B cell (primary cell): Measurements from ENCODE around the gene USPL1. TPM values are rescaled to one million over a fixed set of nuclear protein-coding genes. Genes with fewer than 3 reads are reported as not detected.

Source experiments
- ATAC-seq: fragments of 200-7000 bp; cut with Tn5 transposase; one replicate; pipeline ENCODE4 v1.10.0; 2021; ENCODE audit warnings: low read depth, mild to moderate bottlenecking, moderate number of reproducible peaks, moderate library complexity
- CTCF ChIA-PET: fragments of 350-600 bp; sonication (Branson Sonifier 250); formaldehyde crosslinking; loops from one replicate; lab custom pipeline; 2021; ENCODE audit warnings: antibody characterized with exemption, inconsistent platforms; lab: Charles Lee
- POLR2A ChIA-PET: fragments of 350-600 bp; sonication (Branson Sonifier 250); formaldehyde crosslinking; loops from one replicate; lab custom pipeline; 2021; ENCODE audit warnings: antibody characterized with exemption; lab: Charles Lee
- DNase-seq: peaks from one replicate; pipeline ENCODE4 v3.0.0; 2013
- H2AFZ ChIP-seq: 2 replicates; pipeline ENCODE4 v1.6.1; 2012; ENCODE audit warnings: mild to moderate bottlenecking, low read depth, low read length; ENCODE audit not compliant: insufficient read depth, poor library complexity, severe bottlenecking
- H3K27ac ChIP-seq, 2 donors: 1 replicate in 1 of 2; 2 replicates in 1 of 2; pipeline ENCODE4 v1.5.1; 2012 to 2013; ENCODE audit warnings: low read length in 2 of 2, mild to moderate bottlenecking in 2 of 2, moderate library complexity in 1 of 2
- H3K27me3 ChIP-seq, 4 experiments: fragments of 200-600 bp in 1 of 4; sonication (generic) in 1 of 4; replicated peaks in 1 of 4; 1 replicate in 2 of 4; 2 replicates in 2 of 4; pipeline versions ENCODE4 v1.6.1 to v1.7.0; 2013 to 2016; ENCODE audit warnings: low read length in 3 of 4, mild to moderate bottlenecking in 2 of 4, mixed read lengths in 1 of 4, moderate library complexity in 1 of 4; ENCODE audit not compliant: insufficient read depth in 4 of 4, control insufficient read depth in 3 of 4; ENCODE audit errors: control extremely low read depth in 1 of 4
- H3K36me3 ChIP-seq, 2 experiments: replicated peaks in 1 of 2; 1 replicate in 1 of 2; 2 replicates in 1 of 2; pipeline versions ENCODE4 v1.6.1 to v1.7.1; 2013; ENCODE audit warnings: low read length in 1 of 2; ENCODE audit not compliant: insufficient read depth in 2 of 2, control insufficient read depth in 1 of 2; ENCODE audit errors: control extremely low read depth in 1 of 2, extremely low read depth in 1 of 2
- H3K4me1 ChIP-seq, 2 donors: fragments of 200-600 bp in 1 of 2; sonication (generic) in 1 of 2; 1 replicate in 1 of 2; 2 replicates in 1 of 2; pipeline versions ENCODE4 v1.5.1 to v1.6.1; 2013 to 2017; ENCODE audit warnings: low read length in 2 of 2; ENCODE audit not compliant: control insufficient read depth in 2 of 2, insufficient read depth in 2 of 2
- H3K4me2 ChIP-seq: replicated peaks from 2 replicates; pipeline ENCODE3; 2012; ENCODE audit warnings: mild to moderate bottlenecking, low read depth, low read length; ENCODE audit not compliant: poor library complexity, severe bottlenecking
- H3K4me3 ChIP-seq, 5 experiments: fragments of 200-600 bp in 1 of 5; sonication (generic) in 1 of 5; 1 replicate in 3 of 5; 2 replicates in 2 of 5; pipeline versions ENCODE4 v1.5.1 to v1.7.0; 2011 to 2016; ENCODE audit warnings: low read length in 4 of 5, mild to moderate bottlenecking in 4 of 5, low read depth in 2 of 5, control low read depth in 1 of 5, moderate library complexity in 1 of 5; ENCODE audit not compliant: insufficient read depth in 1 of 5; ENCODE audit errors: control extremely low read depth in 1 of 5, extremely low read depth in 1 of 5
- H3K79me2 ChIP-seq: fragments of 200-600 bp; sonication (generic); one replicate; pipeline ENCODE4 v1.6.0; 2016; ENCODE audit warnings: low read length; ENCODE audit not compliant: control insufficient read depth, insufficient read depth
- H3K9ac ChIP-seq: fragments of 200-600 bp; sonication (generic); 2 replicates; pipeline ENCODE4 v1.6.1; 2017; ENCODE audit warnings: mild to moderate bottlenecking, low read length, moderate library complexity
- H3K9me3 ChIP-seq, 3 donors: one replicate each; pipeline versions ENCODE4 v1.6.1 to v1.7.1; 2013; ENCODE audit warnings: low read length in 2 of 3; ENCODE audit not compliant: control insufficient read depth in 2 of 3, insufficient read depth in 1 of 3; ENCODE audit errors: control extremely low read depth in 1 of 3
- H4K20me1 ChIP-seq: 2 replicates; pipeline ENCODE4 v1.6.0; 2012; ENCODE audit warnings: mild to moderate bottlenecking, low read length; ENCODE audit not compliant: insufficient read depth, control insufficient read depth, poor library complexity, severe bottlenecking
- H3K27ac Mint-ChIP-seq: one replicate; pipeline ENCODE4 v1.8.0; 2021; ENCODE audit warnings: mixed read lengths
- H3K27me3 Mint-ChIP-seq: one replicate; pipeline ENCODE4 v1.8.0; 2021; ENCODE audit warnings: mixed read lengths
- H3K4me1 Mint-ChIP-seq: one replicate; pipeline ENCODE4 v1.8.0; 2021; ENCODE audit warnings: mixed read lengths
- H3K4me3 Mint-ChIP-seq: one replicate; pipeline ENCODE4 v1.8.0; 2021; ENCODE audit warnings: mixed read lengths
- H3K9me3 Mint-ChIP-seq: one replicate; pipeline ENCODE4 v1.8.0; 2022; ENCODE audit warnings: mixed read lengths; ENCODE audit not compliant: insufficient read depth
- CTCF ChIP-seq: fragments of 200-600 bp; IDR thresholded peaks from one replicate; pipeline ENCODE4 v1.8.0; 2022; ENCODE audit warnings: antibody characterized with exemption, mild to moderate bottlenecking
- EZH2 ChIP-seq: IDR thresholded peaks from 2 replicates; pipeline ENCODE4 v1.6.1; 2012; ENCODE audit warnings: borderline replicate concordance, low read depth, mild to moderate bottlenecking, moderate library complexity, low read length; ENCODE audit not compliant: insufficient read depth, poor library complexity, severe bottlenecking
- WGBS: methylation state at CpG from one replicate; pipeline ENCODE4 v1.1.5; 2013; ENCODE audit warnings: missing lambda C conversion rate; ENCODE audit not compliant: insufficient coverage; 5-methylcytosine and 5-hydroxymethylcytosine counted together
- intact Hi-C: fragments of 100-400 bp; cut with micrococcal nuclease; formaldehyde crosslinking; loops from one replicate; pipeline ENCODE4 v1.10.0; 2022
- polyA plus RNA-seq: library from polyadenylated mRNA; depleted of rRNA; stranded (reverse); fragments of >200 nt; gene quantifications from 2 replicates; pipeline ENCODE4 v1.2.3, GENCODE V29; 2012
- total RNA-seq, 2 donors: library from RNA; stranded (reverse); fragments of 120-200 nt in 1 of 2; gene quantifications; 1 replicate in 1 of 2; 2 replicates in 1 of 2; pipeline versions ENCODE4 v1.2.3 to v1.2.4, GENCODE V29; 2013 to 2022

USPL1 gene
- total and polyA plus RNA-seq, 2 donors (not counting 1 experiment from before 2014, with no cell fraction given): 30.2 to 55.8 TPM

GRCh38 chr13:30667014-30667413, 49.3 kb downstream of the USPL1 start:
- H3K9me3 Mint-ChIP-seq: no peaks in the 10 kb centered on the region
- no peak for TF ChIP-seq EZH2
- no peak for TF ChIP-seq CTCF
- H3K4me3 Mint-ChIP-seq: no peak overlapping the region
- H3K4me3 ChIP-seq: no peak overlapping the region
- no peaks in the 10 kb centered on the region for H3K27me3 Mint-ChIP-seq
- ATAC-seq (no peak), DNase-seq (no peak)
- peaks cover 12% of the 10 kb centered on the region for H3K4me1 Mint-ChIP-seq
- no peaks in the 10 kb centered on the region for H4K20me1 ChIP-seq
- no peak overlapping the region for H3K4me2 ChIP-seq
- 100% methylated on average over 1 of the region's 4 CpGs for WGBS
- intact Hi-C loops: no loop called here
- ChIA-PET POLR2A (no interaction called here), CTCF (interaction anchor here (0.7 kb wide), 1 partner anchor 128 kb away, joined by 3 read pairs; no protein-coding TSS in a partner anchor)
- H3K36me3 ChIP-seq: no peaks in the 10 kb centered on the region
- peak overlapping the region; percentile 16 for H3K27ac Mint-ChIP-seq
- H2AFZ ChIP-seq: no peak overlapping the region
- H3K4me1 ChIP-seq: peaks cover 41 to 44% of the 10 kb centered on the region in 2 donors
- H3K27me3 ChIP-seq: no peaks in the 10 kb centered on the region
- no peak overlapping the region for H3K27ac ChIP-seq
- no peak overlapping the region for H3K9ac ChIP-seq
- peaks cover 0 to 10% (median 2%) of the 10 kb centered on the region in 3 donors for H3K9me3 ChIP-seq
- H3K79me2 ChIP-seq: no peaks in the 10 kb centered on the region

- Histone ChIP-seq H3K9ac (no peak overlapping the region), H3K4me1 (peaks cover 33 to 34% of the 10 kb centered on the region in 2 donors), H3K36me3 (no peaks in the 10 kb centered on the region), H3K9me3 (no peaks in the 10 kb centered on the region), H3K4me3 (no peak overlapping the region), H3K79me2 (no peaks in the 10 kb centered on the region), H3K27me3 (no peaks in the 10 kb centered on the region), H4K20me1 (no peaks in the 10 kb centered on the region), H3K4me2 (no peak overlapping the region), H3K27ac (no peak overlapping the region), H2AFZ (no peak overlapping the region)
- DNase-seq: no peak
- Mint-ChIP-seq H3K27me3 (no peaks in the 10 kb centered on the region), H3K4me3 (no peak overlapping the region), H3K9me3 (no peaks in the 10 kb centered on the region), H3K4me1 (peaks cover 17% of the 10 kb centered on the region), H3K27ac (no peak overlapping the region)
- TF ChIP-seq CTCF (no peak), EZH2 (no peak)
- WGBS: 90% methylated on average over 4 of the region's 4 CpGs
- intact Hi-C loops: no loop called here
- no peak for ATAC-seq
- ChIA-PET CTCF (interaction anchor here (0.9 kb wide), 1 partner anchor 11 kb away, joined by 5 read pairs; no protein-coding TSS in a partner anchor), POLR2A (interaction anchor here (0.6 kb wide), 1 partner anchor 224 kb away, joined by 6 read pairs; no protein-coding TSS in a partner anchor)
These were observed 50.6 kb downstream of the USPL1 start for GRCh38 chr13:30668312-30668711.
